Caco-2 (cell line): ENCODE measurements around the gene NAV3. TPM values are rescaled to one million over a fixed set of nuclear protein-coding genes. Genes with fewer than 3 reads are reported as not detected.

ENCODE experiments used
- BruUV-seq: library from RNA; stranded (reverse); fragments of 400-500 nt; replicated peaks from 2 replicates; lab custom pipeline; 2021; lab: Mats Ljungman, UMichigan
- CTCF ChIA-PET: fragments of 300-600 bp; sonication (Branson Sonifier 250); formaldehyde crosslinking; loops from one replicate; lab custom pipeline; 2022; ENCODE audit warnings: antibody characterized with exemption; lab: Charles Lee
- POLR2A ChIA-PET: fragments of 300-600 bp; sonication (Branson Sonifier 250); formaldehyde crosslinking; loops from one replicate; lab custom pipeline; 2022; ENCODE audit warnings: antibody characterized with exemption; lab: Charles Lee
- DNase-seq, 2 experiments: peaks; one replicate each; pipeline versions ENCODE4 v3.0.0 to v3.0.0-alpha.2; 2020 to 2022
- H3K27me3 ChIP-seq: replicated peaks from 2 replicates; pipeline ENCODE4 v1.6.0; 2011; ENCODE audit warnings: low read length; ENCODE audit not compliant: control insufficient read depth, insufficient read depth
- H3K36me3 ChIP-seq: 2 replicates; pipeline ENCODE4 v1.5.1; 2011; ENCODE audit warnings: low read length; ENCODE audit not compliant: control insufficient read depth, insufficient read depth
- H3K4me1 ChIP-seq: fragments of 250-450 bp; sonication (Bioruptor Pico); 2 replicates; pipeline ENCODE4 v1.5.1; 2020; ENCODE audit warnings: mild to moderate bottlenecking
- H3K4me3 ChIP-seq: 2 replicates; pipeline ENCODE4 v1.5.1; 2011; ENCODE audit warnings: low read depth, mild to moderate bottlenecking, control low read depth, low read length
- H3K9me3 ChIP-seq: fragments of 250-450 bp; sonication (Bioruptor Pico); 2 replicates; pipeline ENCODE4 v1.5.1; 2020; ENCODE audit warnings: mild to moderate bottlenecking, moderate library complexity
- H3K27ac Mint-ChIP-seq: one replicate; pipeline ENCODE4 v1.8.0; 2022; ENCODE audit warnings: mixed read lengths; ENCODE audit not compliant: unreplicated experiment
- H3K27me3 Mint-ChIP-seq: one replicate; pipeline ENCODE4 v1.8.0; 2022; ENCODE audit warnings: mixed read lengths; ENCODE audit not compliant: insufficient read depth, unreplicated experiment
- H3K36me3 Mint-ChIP-seq: one replicate; pipeline ENCODE4 v1.8.0; 2022; ENCODE audit warnings: mild to moderate bottlenecking, mixed read lengths; ENCODE audit not compliant: insufficient read depth, unreplicated experiment
- H3K4me1 Mint-ChIP-seq: one replicate; pipeline ENCODE4 v1.8.0; 2022; ENCODE audit warnings: low read depth, mixed read lengths; ENCODE audit not compliant: unreplicated experiment
- H3K4me3 Mint-ChIP-seq: one replicate; pipeline ENCODE4 v1.8.0; 2022; ENCODE audit warnings: mild to moderate bottlenecking, moderate library complexity, mixed read lengths; ENCODE audit not compliant: unreplicated experiment
- H3K9me3 Mint-ChIP-seq: one replicate; pipeline ENCODE4 v1.8.0; 2022; ENCODE audit warnings: mixed read lengths; ENCODE audit not compliant: unreplicated experiment
- intact Hi-C: fragments of 100-400 bp; cut with micrococcal nuclease; formaldehyde crosslinking; loops from one replicate; pipeline ENCODE4 v1.10.0; 2022; ENCODE audit not compliant: unreplicated experiment
- total RNA-seq: library from RNA; stranded (reverse); gene quantifications from 2 replicates; pipeline ENCODE4 v1.2.3, GENCODE V29; 2022
- TF ChIP-seq, protein P1 (sequence below), 2 experiments: fragments of 200-600 bp in 1 of 2; IDR thresholded peaks; 1 replicate in 1 of 2; 2 replicates in 1 of 2; pipeline versions ENCODE4 v1.5.1 to v1.8.0; 2011 to 2022; ENCODE audit warnings: antibody characterized with exemption in 1 of 2, control low read depth in 1 of 2, inconsistent platforms in 1 of 2, low read depth in 1 of 2, low read length in 1 of 2, mild to moderate bottlenecking in 1 of 2, moderate library complexity in 1 of 2; ENCODE audit not compliant: insufficient read depth in 1 of 2, severe bottlenecking in 1 of 2, unreplicated experiment in 1 of 2

The NAV3 gene
- total RNA-seq, 1 experiment from 2014 or later: 0.45 TPM

DNA sequence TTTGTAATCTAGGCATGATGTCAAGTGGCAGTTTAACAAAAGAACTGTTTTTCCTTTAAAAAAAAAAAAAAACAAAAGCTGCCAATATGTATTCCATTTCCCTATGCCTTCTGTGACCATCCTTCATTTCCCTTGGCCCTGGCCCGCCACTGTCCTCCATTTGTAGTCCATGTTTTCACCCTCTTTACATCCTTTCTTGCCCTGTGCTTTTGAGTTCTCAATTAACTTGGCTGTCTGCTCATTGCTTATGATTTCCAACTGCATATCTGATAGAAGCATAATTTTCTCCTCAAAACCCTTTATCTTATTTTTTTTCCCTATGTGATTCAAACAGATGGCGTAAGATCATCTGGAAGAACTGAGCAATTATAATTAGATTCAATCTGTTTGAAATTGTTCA is 297.5 kb downstream of the NAV3 start:
- no peak for DNase-seq
- ChIA-PET CTCF (no interaction called here), POLR2A (no interaction called here)
- intact Hi-C loops: no loop called here
- H3K9me3 ChIP-seq: no peaks in the 10 kb centered on the region
- Mint-ChIP-seq H3K27ac (no peak overlapping the region), H3K9me3 (no peaks in the 10 kb centered on the region), H3K4me1 (no peaks in the 10 kb centered on the region), H3K4me3 (no peak overlapping the region), H3K36me3 (no peaks in the 10 kb centered on the region), H3K27me3 (no peaks in the 10 kb centered on the region)
- no peaks in the 10 kb centered on the region for H3K27me3 ChIP-seq
- TF ChIP-seq, protein P1, sequence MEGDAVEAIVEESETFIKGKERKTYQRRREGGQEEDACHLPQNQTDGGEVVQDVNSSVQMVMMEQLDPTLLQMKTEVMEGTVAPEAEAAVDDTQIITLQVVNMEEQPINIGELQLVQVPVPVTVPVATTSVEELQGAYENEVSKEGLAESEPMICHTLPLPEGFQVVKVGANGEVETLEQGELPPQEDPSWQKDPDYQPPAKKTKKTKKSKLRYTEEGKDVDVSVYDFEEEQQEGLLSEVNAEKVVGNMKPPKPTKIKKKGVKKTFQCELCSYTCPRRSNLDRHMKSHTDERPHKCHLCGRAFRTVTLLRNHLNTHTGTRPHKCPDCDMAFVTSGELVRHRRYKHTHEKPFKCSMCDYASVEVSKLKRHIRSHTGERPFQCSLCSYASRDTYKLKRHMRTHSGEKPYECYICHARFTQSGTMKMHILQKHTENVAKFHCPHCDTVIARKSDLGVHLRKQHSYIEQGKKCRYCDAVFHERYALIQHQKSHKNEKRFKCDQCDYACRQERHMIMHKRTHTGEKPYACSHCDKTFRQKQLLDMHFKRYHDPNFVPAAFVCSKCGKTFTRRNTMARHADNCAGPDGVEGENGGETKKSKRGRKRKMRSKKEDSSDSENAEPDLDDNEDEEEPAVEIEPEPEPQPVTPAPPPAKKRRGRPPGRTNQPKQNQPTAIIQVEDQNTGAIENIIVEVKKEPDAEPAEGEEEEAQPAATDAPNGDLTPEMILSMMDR (IDR thresholded peaks at IDR 0.05; ENCODE audit: insufficient read depth in 1 of 2, low read depth in 1 of 2, low read length in 1 of 2, severe bottlenecking in 1 of 2, unreplicated experiment in 1 of 2): no peak
- H3K36me3 ChIP-seq: no peaks in the 10 kb centered on the region
- BruUV-seq: no TSS peak
- H3K4me3 ChIP-seq: no peak overlapping the region
- no peaks in the 10 kb centered on the region for H3K4me1 ChIP-seq

DNA sequence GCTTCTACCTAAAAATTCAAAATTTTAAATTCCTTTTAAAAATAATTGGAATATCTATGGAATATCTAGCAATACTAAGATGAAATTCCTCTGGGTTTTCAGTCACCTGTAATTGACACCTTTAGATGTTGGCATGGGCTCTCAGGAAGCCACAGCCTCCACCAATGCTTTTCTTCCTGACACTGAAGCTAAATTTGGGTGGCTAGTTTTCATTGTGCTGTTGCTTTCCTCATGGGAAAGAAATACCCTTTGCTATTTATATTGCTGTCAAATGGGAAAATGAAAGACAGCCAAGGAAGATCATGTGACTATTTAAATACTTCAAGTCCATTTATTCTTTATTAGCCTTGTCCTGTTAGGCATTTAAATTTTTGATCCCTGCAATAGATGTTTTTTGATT is 313.0 kb downstream of the NAV3 start:
- POLR2A ChIA-PET: no interaction called here
- intact Hi-C loops: no loop called here
- no TSS peak for BruUV-seq

DNA sequence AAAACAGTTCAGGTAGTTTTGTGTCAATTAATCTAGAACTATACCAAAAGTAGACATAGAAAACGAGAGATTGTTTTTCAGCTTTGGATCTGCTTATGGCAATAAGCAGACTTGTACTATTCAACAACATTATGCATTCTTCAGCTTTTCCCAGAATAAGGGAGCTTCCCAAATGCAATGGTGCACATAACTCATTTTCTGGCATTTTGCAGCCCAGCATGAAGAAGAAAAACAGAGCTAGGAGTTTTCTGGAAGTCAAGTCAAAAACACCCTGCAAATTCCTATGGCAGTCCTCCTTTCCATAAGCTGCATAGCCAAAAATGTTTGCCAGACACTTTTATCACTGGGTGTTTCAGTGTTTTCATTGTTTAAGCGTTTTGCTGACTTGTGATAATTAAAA is 314.7 kb downstream of the NAV3 start:
- BruUV-seq: no TSS peak
- no peaks in the 10 kb centered on the region for H3K36me3 Mint-ChIP-seq
- no peaks in the 10 kb centered on the region for H3K9me3 Mint-ChIP-seq
- no peak for DNase-seq
- H3K27ac Mint-ChIP-seq: no peak overlapping the region
- no peaks in the 10 kb centered on the region for H3K9me3 ChIP-seq
- H3K4me3 ChIP-seq: no peak overlapping the region
- intact Hi-C loops: no loop called here
- ChIA-PET CTCF (no interaction called here), POLR2A (no interaction called here)
- H3K36me3 ChIP-seq: no peaks in the 10 kb centered on the region
- no peaks in the 10 kb centered on the region for H3K27me3 Mint-ChIP-seq
- H3K27me3 ChIP-seq: no peaks in the 10 kb centered on the region
- no peaks in the 10 kb centered on the region for H3K4me1 ChIP-seq
- no peaks in the 10 kb centered on the region for H3K4me1 Mint-ChIP-seq
- H3K4me3 Mint-ChIP-seq: no peak overlapping the region
- TF ChIP-seq, protein P1 (IDR thresholded peaks at IDR 0.05; ENCODE audit: insufficient read depth in 1 of 2, low read depth in 1 of 2, low read length in 1 of 2, severe bottlenecking in 1 of 2, unreplicated experiment in 1 of 2): no peak

More for the DNA sequence above, 313.0 kb downstream of the NAV3 start:
- Mint-ChIP-seq H3K4me1 (no peaks in the 10 kb centered on the region), H3K27ac (no peak overlapping the region), H3K9me3 (no peaks in the 10 kb centered on the region), H3K27me3 (no peaks in the 10 kb centered on the region), H3K4me3 (no peak overlapping the region), H3K36me3 (no peaks in the 10 kb centered on the region)
- Histone ChIP-seq H3K4me1 (no peaks in the 10 kb centered on the region), H3K4me3 (no peak overlapping the region), H3K9me3 (no peaks in the 10 kb centered on the region), H3K36me3 (no peaks in the 10 kb centered on the region), H3K27me3 (no peaks in the 10 kb centered on the region)
- no peak for DNase-seq
- TF ChIP-seq, protein P1 (IDR thresholded peaks at IDR 0.05; ENCODE audit: insufficient read depth in 1 of 2, low read depth in 1 of 2, low read length in 1 of 2, severe bottlenecking in 1 of 2, unreplicated experiment in 1 of 2): no peak
- CTCF ChIA-PET: no interaction called here
